Lower leg skin (tissue), 3 donors: ENCODE results near the gene TMEM130.

Experiments
- CTCF ChIP-seq, 3 donors: fragments of 450-650 bp; IDR thresholded peaks; one replicate each; pipeline ENCODE4 v1.5.1; 2016; ENCODE audit warnings: antibody characterized with exemption in 3 of 3, mild to moderate bottlenecking in 3 of 3, moderate library complexity in 2 of 3
- POLR2A ChIP-seq, 2 donors: fragments of 450-650 bp; IDR thresholded peaks; one replicate each; pipeline ENCODE4 v1.6.1; 2016 to 2017; ENCODE audit warnings: antibody characterized with exemption in 2 of 2, mild to moderate bottlenecking in 1 of 2, moderate library complexity in 1 of 2

GRCh38 chr7:98903246-98903645, 33.4 kb upstream of the TMEM130 start:
- TF ChIP-seq CTCF (IDR thresholded peaks at IDR 0.05) (no peak), POLR2A (IDR thresholded peaks at IDR 0.05) (no peak)
